HFF-Myc (cell line): ENCODE measurements around the gene EPS8L3.

Experiments used
- DNase-seq: peaks from one replicate; pipeline ENCODE4 v3.0.0-alpha.2; 2011; ENCODE audit warnings: low read depth; ENCODE audit errors: extremely low read depth
- H3K4me3 ChIP-seq: replicated peaks from 2 replicates; pipeline ENCODE4 v1.5.1; 2011; ENCODE audit warnings: low read depth, mild to moderate bottlenecking, control low read depth, low read length
- CTCF ChIP-seq: IDR thresholded peaks from 2 replicates; pipeline ENCODE4 v1.5.1; 2012; ENCODE audit warnings: mild to moderate bottlenecking, low read depth, low read length, control low read depth; ENCODE audit errors: missing control alignments

The EPS8L3 gene

GRCh38 chr1:109805486-109806165, 41.9 kb upstream of the EPS8L3 start:
- no peak overlapping the region for H3K4me3 ChIP-seq
- no peak for TF ChIP-seq CTCF
- DNase-seq: no peak

GRCh38 chr1:109804660-109805059, 40.9 kb upstream of the EPS8L3 start:
- TF ChIP-seq CTCF: no peak
- no peak for DNase-seq
- no peak overlapping the region for H3K4me3 ChIP-seq

GRCh38 chr1:109803901-109804331, 40.2 kb upstream of the EPS8L3 start:
- H3K4me3 ChIP-seq: no peak overlapping the region
- no peak for DNase-seq
- no peak for TF ChIP-seq CTCF

GRCh38 chr1:109802901-109803561, 39.3 kb upstream of the EPS8L3 start:
- no peak for TF ChIP-seq CTCF
- DNase-seq: no peak
- H3K4me3 ChIP-seq: no peak overlapping the region

- no peak for DNase-seq
- no peak for TF ChIP-seq CTCF
- no peak overlapping the region for H3K4me3 ChIP-seq
These were observed 38.6 kb upstream of the EPS8L3 start for GRCh38 chr1:109802136-109802900.

GRCh38 chr1:109801791-109802135, 38.0 kb upstream of the EPS8L3 start:
- no peak for DNase-seq
- TF ChIP-seq CTCF: no peak
- no peak overlapping the region for H3K4me3 ChIP-seq
